ENCODE measurements around the gene SLC25A5.
"Not testable (repeated sequence)": the region's sequence is repeated elsewhere in the genome, so short reads cannot be mapped to it uniquely, and the experiment has no call there.

Gene SLC25A5

DNA sequence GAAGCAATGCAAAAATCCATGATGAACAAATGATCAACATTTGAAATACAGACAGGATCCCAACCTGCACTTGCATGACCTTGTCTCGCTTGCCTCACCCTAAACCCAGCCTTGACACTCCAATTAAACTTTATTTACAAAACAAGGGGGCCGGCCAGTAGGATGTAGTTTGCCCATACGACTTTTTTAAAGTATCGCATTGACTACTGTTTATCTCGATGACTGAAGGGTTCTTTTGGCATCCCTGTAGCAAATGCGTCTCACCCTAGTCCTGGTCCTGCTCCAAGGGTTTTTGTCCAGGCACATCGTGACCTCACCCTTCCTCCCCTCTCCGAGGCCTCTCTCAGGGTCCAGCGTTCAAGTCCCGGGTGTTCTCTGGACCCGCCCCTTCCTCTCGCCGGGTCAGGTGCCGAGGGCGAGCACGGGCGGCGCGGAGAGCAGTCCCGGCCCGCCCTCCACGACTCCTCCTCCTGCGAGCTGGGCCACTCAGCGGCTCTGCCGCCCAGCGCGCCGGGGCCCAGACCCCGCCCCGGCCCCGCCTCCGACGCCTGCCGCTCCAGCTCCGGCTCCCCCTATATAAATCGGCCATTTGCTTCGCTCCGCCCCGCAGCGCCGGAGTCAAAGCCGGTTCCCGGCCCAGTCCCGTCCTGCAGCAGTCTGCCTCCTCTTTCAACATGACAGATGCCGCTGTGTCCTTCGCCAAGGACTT lies at the start of gene SLC25A5:
Gene SLC25A5 (plus strand): TSS at position 603 of the 709 bp plus-strand sequence. CDS start 72 bp downstream, at position 675.
- peak; percentile 53 to 74 (median 62) for DNase-seq

DNA sequence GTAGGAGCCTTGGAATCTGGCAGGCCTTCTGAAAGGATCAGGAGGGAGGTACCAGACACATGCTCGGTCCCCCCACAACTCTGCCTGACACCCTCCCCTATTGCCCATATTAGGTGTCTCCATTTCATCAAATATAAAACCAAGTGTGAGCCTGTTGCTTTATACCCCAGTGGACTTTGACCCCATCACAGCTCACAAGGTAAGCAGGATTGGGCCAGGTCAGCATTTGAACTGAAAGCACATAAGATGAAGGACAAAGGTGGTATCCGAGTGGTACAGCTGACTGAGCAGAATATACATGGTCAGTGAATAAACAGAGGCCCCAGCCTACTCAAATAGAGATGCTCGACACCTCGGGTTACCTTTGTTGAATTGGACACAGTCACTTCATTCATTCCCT lies 49.1 kb upstream of the SLC25A5 start:
- DNase-seq: no peak

DNA sequence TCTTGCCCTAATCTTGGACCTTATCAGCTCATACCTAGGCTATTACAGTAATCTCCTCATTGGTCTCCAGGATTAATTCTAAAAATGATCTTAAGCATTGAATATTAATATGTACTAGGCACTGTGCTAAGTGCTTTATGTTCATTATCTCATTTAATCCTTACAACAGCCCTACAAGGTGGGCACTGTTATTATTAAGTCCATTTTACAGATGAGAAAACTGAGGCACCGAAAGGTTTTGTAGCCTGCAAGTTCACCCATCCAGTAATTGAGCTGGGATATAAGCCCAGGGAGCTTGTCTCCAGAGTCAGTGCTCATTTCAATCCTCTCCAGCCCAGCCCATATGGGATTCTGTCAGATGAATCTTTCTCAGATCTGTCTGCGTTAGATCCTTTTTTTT lies 48.3 kb upstream of the SLC25A5 start:
- no peak for DNase-seq

DNA sequence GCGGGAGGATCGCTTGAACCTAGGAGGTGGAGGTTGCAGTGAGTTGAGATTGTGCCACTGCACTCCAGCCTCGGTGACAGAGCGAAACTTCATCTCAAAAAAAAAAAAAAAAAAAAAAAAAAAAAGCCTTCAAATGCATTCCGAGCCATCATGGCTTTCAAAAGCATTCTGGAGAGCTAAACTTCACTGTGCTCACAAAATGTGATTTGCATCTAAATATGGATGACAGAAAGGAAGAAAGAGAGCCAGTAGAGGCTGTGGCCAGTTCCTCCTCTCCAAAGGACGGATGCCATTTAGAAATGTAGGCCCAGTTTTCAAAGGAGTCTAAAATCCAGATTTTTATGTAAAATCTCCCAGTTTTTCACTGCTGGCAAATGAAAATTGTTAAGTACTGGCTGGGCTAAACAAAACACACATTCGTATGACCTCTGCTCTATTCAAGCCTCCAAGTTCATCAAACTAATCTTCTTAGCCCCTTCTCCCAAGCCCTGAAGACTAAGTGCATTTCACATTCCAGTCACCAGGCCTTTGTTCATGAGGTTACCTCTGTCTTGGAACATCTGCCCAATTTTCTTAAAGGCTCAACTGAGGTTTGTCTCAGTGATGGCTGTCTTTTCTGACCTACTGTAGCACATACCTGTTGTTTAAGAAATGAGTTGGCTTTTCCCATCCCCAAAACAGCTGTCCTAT lies 47.1 kb upstream of the SLC25A5 start:
- DNase-seq: no peak

DNA sequence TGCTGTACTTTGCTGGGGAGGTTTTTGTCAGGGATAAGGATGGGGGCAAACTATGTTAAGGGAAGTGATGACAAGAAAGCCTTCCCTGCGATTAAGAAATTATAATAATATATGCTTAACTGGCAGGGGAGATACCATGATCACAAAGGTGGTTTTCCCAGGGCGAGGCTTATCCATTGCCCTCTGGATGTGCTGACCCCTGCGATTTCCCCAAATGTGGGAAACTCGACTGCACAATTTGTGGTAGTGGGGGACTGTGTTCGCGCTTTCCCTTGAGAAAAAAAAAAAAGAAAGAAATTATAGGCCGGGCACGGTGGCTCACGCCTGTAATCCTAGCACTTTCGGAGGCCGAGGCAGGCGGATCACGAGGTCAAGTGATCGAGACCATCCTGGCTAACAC lies 44.6 kb upstream of the SLC25A5 start:
- no peak for DNase-seq

DNA sequence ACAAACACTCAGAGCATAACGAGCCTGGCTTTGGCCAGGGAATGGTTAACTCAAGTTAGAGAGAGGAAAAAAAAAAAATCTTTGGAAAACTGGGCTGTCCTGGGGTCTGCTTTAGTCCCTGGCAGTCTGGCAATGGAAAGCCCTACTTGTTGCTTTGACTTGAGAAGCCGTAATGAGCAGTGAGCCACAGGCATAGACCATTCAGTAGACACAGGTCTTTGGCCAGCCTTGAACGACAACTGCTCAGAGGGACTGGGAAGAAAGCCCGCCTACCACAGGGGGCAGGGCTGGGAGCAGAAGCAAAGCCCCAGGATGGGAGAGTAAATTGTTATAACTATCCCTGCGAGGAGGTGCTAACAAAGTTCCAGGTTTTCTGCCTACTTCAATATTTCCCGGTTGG lies 43.2 kb upstream of the SLC25A5 start:
- no peak for DNase-seq

DNA sequence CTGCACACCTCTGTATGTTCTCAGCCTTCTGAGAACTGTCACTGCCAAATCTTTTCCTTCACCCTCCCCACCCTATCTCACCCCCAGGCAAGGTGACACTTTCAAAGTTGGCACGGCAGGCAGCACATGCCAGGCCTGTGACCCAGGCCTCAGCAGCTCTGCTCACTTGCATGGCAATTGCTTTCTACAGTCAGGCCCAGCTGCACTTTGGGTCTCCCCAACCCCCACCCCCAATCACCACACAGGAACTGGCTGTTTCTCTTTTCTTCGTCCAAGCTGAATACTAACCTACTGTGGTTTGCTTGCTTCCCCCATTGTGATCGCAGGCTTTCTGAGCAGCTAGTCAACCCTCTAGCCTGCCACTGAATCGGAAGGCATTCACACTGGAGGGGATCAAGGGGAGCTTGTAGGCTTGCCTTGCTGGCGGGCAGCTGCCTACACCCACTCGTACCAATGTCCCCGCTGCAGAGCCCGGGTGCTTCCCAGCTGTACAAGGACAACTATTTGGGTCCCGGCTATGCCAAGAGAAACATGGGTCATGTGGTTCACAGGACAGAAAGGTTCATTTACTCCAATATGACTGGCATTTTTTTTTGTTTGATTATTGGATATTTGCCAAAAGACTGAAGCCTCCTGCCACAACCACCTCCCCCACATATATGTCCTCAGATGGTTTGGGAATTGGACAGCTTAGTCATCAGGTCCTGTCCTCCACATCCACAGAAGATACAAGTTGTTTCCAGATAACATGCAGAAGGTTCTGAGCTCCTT lies 41.0 kb upstream of the SLC25A5 start:
- no peak for DNase-seq

DNA sequence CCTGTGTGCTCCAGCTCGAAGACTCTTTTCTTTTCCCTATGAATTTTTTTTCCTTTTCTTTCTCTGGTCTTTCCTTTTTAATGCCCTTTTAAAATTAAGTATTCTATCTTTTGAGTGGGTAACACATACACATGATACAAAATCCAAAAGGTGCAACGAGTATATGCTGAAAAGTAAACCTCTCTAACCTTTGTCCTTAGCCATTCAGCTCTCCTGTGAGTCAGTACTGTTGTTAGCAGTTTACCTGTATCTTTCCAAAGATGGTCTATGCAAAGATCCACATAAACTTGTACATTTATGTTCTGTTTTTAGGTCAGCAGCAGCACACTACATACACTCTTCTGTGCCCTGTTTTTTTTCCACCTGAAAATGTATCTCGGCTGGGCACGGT lies 40.5 kb upstream of the SLC25A5 start:
- no peak for DNase-seq

DNA sequence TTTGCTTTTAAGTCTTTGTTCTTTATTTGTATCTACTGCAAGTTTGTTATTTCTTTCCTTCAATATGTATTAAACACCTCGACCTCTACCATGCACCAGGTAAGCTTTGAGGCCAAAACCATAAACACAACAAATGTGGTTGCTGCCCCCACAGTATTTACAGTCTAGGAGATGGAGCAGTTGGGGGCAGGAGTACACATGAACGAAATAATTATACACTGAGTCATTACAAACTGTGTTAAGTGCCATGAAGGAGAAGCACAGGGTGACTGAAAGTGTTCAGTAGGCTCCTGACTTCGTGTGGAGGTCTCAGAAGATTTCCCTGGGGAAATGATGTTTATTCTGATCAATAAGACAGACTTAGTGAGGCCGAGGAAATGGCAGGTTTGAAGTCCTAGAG lies 38.8 kb upstream of the SLC25A5 start:
- DNase-seq: no peak

DNA sequence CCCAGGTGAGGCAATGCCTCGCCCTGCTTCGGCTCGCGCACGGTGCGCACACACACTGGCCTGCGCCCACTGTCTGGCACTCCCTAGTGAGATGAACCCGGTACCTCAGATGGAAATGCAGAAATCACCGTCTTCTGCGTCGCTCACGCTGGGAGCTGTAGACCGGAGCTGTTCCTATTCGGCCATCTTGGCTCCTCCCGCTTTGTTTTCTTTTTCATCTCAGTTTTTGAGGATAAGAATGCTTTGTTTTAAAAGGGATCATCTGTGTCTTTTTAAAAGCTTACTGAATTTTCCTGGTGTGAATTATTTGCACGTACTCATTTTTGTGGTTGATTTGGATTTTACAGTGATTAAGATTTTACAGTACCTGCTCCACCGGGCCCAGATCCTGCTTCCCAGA lies 26.9 kb upstream of the SLC25A5 start:
- DNase-seq: not testable (repeated sequence)

DNA sequence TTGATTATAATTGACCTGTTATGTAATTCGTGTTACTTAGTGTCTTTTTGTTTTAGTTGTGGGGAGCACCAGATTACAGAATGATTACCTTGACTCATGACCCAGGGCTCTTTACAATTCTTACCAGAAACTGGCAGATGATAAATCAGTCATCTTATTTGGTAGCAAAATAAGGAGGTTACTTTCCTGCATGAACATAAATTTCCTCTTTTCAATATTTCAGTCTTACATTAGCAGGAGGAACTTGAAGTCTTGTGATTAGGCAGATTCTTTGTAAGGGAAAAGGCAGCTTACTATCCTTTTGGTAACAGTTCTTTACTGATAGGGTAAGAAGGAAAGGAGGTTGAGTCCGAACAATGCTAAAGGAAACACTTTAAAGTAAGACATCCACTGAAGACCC lies 26.0 kb upstream of the SLC25A5 start:
- DNase-seq: no peak

DNA sequence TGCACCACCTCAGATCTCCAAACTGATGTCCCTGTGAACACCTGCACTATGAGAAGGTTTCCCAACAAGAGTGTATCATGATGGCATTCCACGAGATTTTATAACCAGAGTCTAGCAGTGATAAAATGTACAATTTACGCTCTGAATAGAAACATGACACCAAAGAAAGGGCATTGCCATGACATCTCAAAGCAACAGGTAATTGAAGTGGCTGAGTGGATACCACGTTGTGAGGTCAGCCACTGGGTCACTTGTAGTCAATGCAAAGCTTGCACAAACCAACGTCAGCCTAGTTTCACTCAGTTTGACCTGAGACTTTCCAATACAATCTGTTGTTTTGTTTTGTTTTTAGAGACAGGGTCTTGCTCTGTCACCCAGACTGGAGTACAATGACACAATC lies 15.0 kb upstream of the SLC25A5 start:
- DNase-seq: no peak

DNA sequence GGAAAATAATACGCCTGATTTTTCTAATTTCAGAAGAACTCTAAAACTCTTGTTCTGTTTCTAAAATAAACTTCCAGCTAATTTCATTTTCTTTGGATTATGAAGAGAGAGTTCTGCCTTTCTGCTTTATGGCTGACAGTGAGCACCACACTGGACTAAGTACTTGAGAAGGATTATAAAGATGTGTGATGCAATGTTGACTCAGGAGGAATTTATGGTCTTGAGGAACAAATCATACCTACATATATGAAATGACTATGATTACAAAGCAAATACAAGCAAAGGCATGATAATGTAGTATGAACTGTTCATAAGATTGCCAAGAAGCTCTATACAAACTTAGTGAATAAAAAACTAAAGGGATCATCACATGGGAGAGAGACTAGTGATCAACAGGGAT lies 13.0 kb upstream of the SLC25A5 start:
- no peak for DNase-seq

DNA sequence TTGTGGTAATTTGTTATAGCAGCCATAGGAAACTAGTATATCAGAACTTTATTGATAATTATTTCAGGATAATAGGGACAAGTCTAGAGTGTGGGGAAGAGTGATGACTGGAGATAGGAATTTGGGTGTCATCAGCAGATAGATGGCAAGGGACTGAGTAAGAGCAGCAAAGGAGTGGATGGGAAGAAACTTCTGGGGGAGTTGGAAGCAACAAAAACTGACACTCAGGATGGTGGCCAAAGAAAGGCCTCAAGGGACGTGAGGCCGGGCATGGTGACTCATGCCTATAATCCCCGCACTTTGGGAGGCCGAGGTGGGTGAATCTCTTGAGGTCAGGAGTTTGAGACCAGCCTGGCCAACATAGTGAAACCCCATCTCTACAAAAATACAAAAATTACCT lies 9.1 kb upstream of the SLC25A5 start:
- no peak for DNase-seq

DNA sequence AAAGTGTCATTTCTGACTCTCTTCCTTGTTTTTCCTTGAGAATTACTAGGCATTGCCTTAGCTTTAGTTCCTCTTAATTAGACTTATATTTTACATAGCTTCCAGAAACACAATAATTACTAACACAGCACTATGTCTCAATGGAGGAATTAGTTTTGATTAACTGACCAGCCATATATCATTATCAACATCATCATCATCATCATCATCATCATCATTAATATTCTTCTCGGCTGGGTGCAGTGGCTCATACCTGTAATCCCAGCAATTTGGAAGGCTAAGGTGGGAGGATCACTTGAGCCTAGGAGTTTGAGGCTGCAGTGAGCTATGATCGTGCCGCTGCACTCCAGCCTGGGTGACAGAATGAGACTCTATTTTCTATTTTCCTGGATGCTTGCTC lies 2.7 kb upstream of the SLC25A5 start:
- DNase-seq: no peak

DNA sequence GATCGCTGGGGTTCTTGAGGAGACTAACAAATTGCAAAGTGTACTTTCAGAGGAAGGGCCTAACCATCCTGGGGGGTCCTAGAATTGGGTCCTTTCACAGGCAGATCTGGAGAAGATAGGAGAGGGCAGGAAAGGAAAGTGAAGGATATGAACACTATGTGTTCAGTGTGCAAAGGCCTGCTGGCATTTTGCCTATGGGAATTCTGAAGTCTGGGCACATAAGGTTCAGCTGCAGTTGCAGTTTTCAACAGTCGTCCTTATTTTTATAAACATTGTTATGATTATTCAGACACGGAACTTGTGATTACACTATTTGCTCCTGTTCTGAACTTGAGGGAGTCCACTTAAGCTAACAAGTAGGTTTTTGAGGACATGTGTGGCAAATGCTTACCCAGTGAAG lies 1.3 kb upstream of the SLC25A5 start:
- DNase-seq: no peak

DNA sequence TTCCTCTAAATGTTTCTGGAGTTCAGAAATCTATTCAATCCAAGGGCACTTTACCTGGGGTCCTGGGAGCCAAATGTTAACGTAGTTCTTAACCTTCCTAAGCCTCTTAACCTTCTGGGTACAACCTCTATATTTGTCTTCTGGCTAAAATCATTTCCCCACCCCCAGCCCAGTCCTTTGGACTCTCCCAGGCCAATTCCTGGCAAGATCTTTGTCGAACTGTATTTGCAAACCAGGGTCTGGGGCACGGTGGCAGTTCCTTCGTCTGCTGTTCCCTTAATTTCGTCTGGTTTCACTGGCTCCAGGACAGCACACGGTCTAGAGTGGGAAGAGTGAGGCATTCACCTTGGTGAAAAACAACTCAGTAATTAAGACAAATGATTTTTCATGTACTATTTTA lies 811 bp upstream of the SLC25A5 start:
- no peak for DNase-seq

DNA sequence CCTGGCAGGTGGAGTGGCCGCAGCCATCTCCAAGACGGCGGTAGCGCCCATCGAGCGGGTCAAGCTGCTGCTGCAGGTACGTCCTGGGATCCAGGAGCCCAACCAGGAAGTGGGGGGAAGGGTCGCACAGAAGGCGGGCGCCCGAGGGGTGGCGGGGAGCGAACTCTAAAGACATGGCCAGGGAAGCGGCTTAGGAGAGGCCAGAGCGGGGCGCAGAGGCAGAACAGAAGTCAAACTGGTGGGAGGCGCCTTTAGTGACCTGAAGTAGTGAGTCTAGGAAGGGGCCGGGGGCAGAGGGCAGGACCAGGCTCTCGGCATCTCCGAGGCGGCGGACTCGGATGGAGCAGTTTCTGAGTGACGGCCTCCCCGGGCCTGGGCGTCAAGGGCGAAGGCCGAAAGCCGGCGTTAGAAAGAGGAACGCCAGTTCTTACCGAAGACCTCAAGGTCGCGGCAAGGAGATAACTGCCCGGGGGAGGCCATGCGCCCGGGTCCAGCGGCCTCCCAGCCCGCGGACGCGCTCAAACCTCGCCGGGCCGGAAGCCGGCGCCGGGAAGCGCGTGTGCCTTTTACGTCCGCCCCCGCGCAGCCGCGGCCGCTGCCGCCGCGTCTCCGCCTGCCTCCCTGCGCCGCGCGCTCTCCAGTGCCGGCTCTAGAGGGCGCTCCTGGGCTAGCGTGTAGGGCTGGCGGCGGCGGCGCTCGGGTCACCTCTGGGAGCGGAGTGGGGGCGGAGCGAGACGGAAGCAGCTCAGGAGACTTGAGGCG lies 488 bp downstream of the SLC25A5 start:
- DNase-seq: peak; percentile 71 to 79 (median 74)

DNA sequence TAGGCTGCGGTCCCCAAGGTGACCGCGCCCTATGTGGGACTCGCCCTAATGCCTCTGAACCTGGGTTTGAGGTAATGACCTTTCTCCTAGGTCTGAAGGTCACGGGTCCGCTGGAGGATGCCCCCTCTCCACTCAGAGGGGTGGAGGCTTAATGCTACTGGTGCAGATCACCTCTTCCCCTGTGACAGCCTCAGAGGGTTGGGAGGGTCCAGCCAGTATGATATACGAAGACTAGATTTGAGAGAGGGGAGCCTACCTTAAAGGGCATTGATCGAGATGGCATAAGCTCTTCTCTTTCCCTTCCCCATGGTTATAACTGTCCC lies 1.0 kb downstream of the SLC25A5 start:
- no peak for DNase-seq

DNA sequence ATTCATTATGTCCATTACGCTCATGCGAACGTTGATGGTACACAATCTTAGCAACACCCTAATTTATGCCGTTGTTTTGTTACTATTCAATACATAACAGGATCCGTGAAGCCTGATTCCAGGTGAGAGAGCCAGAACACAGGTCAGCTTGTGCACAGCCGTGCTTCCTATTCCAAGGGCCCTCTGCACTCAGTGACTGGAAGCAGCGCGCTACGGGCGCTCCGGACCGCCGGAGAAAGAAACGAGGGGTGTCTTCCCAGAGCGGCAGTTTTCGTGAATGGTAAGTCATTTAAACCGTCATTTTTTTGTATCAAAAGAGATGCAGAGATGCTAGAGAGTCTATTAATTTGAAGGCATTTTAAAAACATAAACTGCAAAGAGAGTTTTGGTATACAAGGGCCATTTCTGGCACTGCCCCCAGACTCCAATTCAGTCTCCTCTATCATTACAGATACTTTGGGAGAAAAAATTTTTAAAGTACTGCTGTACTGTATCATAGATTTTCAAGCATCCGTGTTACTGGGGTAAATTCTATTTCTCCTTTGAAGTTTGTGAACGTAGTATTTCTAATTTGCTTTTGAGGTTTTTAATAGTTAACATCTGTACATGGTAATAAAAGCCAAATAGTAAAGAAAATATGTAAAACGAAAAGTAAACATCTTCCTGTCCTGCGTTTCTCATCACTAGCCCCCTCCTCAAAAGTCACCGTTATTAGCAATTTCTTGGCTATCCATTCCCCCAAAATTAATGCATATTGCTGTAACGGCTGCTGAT lies 6.6 kb downstream of the SLC25A5 start:
- DNase-seq: no peak

DNA sequence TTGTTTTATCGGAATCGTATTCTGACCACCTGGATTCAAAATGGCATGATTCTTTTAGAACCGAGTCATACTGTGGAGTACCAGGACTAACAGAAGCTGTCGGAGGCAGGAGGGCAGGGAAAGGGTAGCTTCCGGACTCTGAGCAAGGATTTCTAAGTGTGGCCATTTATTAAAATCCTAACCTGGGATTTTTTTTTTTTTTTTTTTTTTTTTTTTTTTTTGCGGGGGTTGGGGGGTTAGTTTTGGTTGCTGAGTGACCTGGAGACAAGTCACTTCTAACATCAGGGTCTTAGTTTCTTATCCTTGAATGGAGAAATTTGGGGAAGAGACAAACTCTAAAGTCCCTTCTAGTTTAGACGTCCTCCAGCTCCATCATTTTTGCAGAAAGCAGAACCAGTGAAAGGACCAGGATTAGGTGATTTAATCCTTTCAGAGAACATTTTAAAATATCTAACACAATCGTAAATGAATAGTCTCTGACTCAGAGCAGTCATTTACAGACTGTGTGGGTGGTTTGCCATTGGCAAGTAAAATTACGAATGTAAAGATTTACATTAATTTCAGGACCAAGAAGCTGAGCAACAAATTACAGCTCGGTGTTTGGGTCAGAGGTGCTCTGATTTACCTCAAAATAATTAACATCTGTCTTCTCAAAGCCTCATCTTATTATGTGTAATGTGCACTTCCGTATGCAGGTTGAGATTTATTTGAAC lies 7.3 kb downstream of the SLC25A5 start:
- DNase-seq: no peak

DNA sequence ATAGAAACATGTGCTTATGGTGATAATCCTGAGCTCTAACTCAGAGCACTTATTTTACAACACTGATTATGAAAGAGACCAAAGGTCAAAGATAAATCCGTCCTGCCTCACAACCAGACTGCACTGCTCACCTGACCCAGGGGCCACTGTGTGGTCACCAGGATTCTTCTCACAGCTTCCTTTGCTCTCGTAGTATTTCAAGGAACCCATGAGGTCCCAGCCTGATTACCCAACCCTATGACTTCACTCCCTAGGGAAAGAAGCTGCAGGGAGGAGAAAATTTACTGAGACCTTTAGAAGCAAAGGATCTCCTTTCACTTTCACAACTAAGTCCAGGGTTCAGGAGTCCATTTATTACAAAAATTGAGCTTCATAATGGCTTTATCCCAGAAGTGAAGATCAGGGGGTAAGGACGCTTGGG lies 9.6 kb downstream of the SLC25A5 start:
- no peak for DNase-seq

All from activated CD4-positive, CD25-positive, alpha-beta regulatory T cell (primary cell).